Ovary (tissue), 9 donors: ENCODE data around the gene RAG1. TPM values are rescaled to one million over a fixed set of nuclear protein-coding genes. Genes with fewer than 3 reads are reported as not detected.

Experiments
- DNase-seq, 5 donors: peaks; one replicate each; pipeline ENCODE4 v3.0.0-alpha.2; 2019 to 2020
- H3K27ac ChIP-seq, 2 donors: fragments of 200-600 bp; one replicate each; pipeline versions ENCODE4 v1.5.1 to v1.8.0; 2019 to 2022
- H3K27me3 ChIP-seq: fragments of 200-600 bp; one replicate; pipeline ENCODE4 v1.8.0; 2022
- H3K36me3 ChIP-seq: fragments of 200-600 bp; sonication (generic); one replicate; pipeline ENCODE4 v1.5.1; 2019
- H3K4me1 ChIP-seq: one replicate; pipeline ENCODE4 v1.8.1; 2013; ENCODE audit warnings: mild to moderate bottlenecking, moderate library complexity; ENCODE audit not compliant: insufficient read depth
- H3K4me3 ChIP-seq: fragments of 200-600 bp; sonication (generic); one replicate; pipeline ENCODE4 v1.5.1; 2017
- H3K9me3 ChIP-seq, 2 donors: fragments of 200-600 bp in 1 of 2; sonication (generic) in 1 of 2; one replicate each; pipeline versions ENCODE4 v1.5.1 to v1.8.1; 2013 to 2019; ENCODE audit warnings: mild to moderate bottlenecking in 1 of 2, moderate library complexity in 1 of 2
- CTCF ChIP-seq, 3 donors: fragments of 450-650 bp in 2 of 3; fragments of 200-600 bp in 1 of 3; IDR thresholded peaks; one replicate each; pipeline versions ENCODE4 v1.5.1 to v1.8.0; 2016 to 2022; ENCODE audit warnings: antibody characterized with exemption in 3 of 3, mild to moderate bottlenecking in 1 of 3
- EP300 ChIP-seq: sonication (generic); formaldehyde crosslinking; IDR thresholded peaks from one replicate; pipeline ENCODE4 v1.6.1; 2017; ENCODE audit warnings: antibody characterized with exemption
- POLR2A ChIP-seq: fragments of 450-650 bp; IDR thresholded peaks from one replicate; pipeline ENCODE4 v1.6.1; 2017; ENCODE audit warnings: antibody characterized with exemption, mild to moderate bottlenecking, moderate library complexity
- WGBS, 3 donors: extraction: QIAGEN DNeasy Blood & Tissue Kit in 1 of 3; methylation state at CpG; one replicate each; pipeline versions ENCODE4 v1.1.5 to v1.1.7; 2013 to 2017; 5-methylcytosine and 5-hydroxymethylcytosine counted together
- intact Hi-C, 4 donors: fragments of 100-400 bp; cut with DNase I; formaldehyde crosslinking; loops; one replicate each; pipeline versions ENCODE4 v1.11.0 to v1.15.1; 2022 to 2023
- polyA plus RNA-seq, 2 donors: library from polyadenylated mRNA; stranded (reverse); fragments of 200-250 nt in 1 of 2; fragments of 350-450 nt in 1 of 2; fragmentation: Illumina TruSeq in 1 of 2; extraction: RNeasy Lipid Tissue Mini Kit (QIAGEN cat#74804) in 1 of 2; gene quantifications; one replicate each; pipeline ENCODE4 v1.2.3, GENCODE V29; 2013 to 2014
- total RNA-seq, 7 donors: library from RNA; depleted of rRNA in 2 of 7; stranded (reverse); fragments of >200 nt in 2 of 7; fragmentation: NEBNext Ultra II Directional in 3 of 7; extraction: Animal tissue kit (Norgen Biotek cat#: 25700) in 3 of 7; gene quantifications; one replicate each; pipeline versions ENCODE4 v1.1.0 to v1.2.4, GENCODE V29; 2016 to 2023
- donor health status: DM: no; HTN: no; CAD: no; lungs with moderate emphysema.
- donor health status: DM: no; HTN: no; CAD: no.
- donor health status: Bipolar disorder and iron deficiency.
- donor health status: DM: yes; HTN: yes; CAD: no.
- donor health status: DM: no; HTN: no; CAD: no.
- donor health status: DM: yes; HTN: yes; CAD: no.

The RAG1 gene
- total and polyA plus RNA-seq, 9 donors = 0.18 to 1.3 (median 0.40) TPM

- Histone ChIP-seq H3K27ac (no peak overlapping the region), H3K4me1 (peaks cover 3% of the 10 kb centered on the region), H3K27me3 (no peaks in the 10 kb centered on the region), H3K9me3 (no peaks in the 10 kb centered on the region), H3K36me3 (no peaks in the 10 kb centered on the region), H3K4me3 (peak overlapping the region; percentile 17)
- WGBS, 3 donors = 2 to 3% (median 2%) methylated on average over 15 of the region's 15 CpGs
- peak; percentile 34 to 54 (median 45) for DNase-seq
- TF ChIP-seq CTCF (IDR thresholded peaks at IDR 0.05) = peak in 2 of 3 donors; percentile 30 to 33
- TF ChIP-seq POLR2A = no peak
- no peak for TF ChIP-seq EP300
- intact Hi-C loops = loop anchor here (5.0 to 10.0 kb wide), 4 partner anchors 60 to 180 kb away; no protein-coding TSS in a partner anchor
Observed at GRCh38 chr11:36564376-36565030, 3.3 kb upstream of the RAG1 start.

- H3K9me3 ChIP-seq = no peaks in the 10 kb centered on the region
- H3K27me3 ChIP-seq = no peaks in the 10 kb centered on the region
- TF ChIP-seq CTCF (IDR thresholded peaks at IDR 0.05) (no peak), EP300 (no peak), POLR2A (no peak)
- no peak for DNase-seq
- H3K27ac ChIP-seq = no peak overlapping the region
- intact Hi-C loops = loop anchor here (10.0 kb wide), 3 partner anchors 60 to 180 kb away; no protein-coding TSS in a partner anchor
- WGBS, 3 donors = 47 to 61% (median 54%) methylated on average over 6 of the region's 6 CpGs
- no peak overlapping the region for H3K4me3 ChIP-seq
- H3K4me1 ChIP-seq = peaks cover 3% of the 10 kb centered on the region
- H3K36me3 ChIP-seq = no peaks in the 10 kb centered on the region
Observed at GRCh38 chr11:36565031-36565610, 2.7 kb upstream of the RAG1 start.

GRCh38 chr11:36566407-36567053, 1.3 kb upstream of the RAG1 start:
- no peaks in the 10 kb centered on the region for H3K36me3 ChIP-seq
- TF ChIP-seq CTCF (IDR thresholded peaks at IDR 0.05) (no peak), EP300 (no peak), POLR2A (no peak)
- H3K4me3 ChIP-seq = no peak overlapping the region
- H3K4me1 ChIP-seq = peaks cover 3% of the 10 kb centered on the region
- DNase-seq = no peak
- intact Hi-C loops = loop anchor here (10.0 kb wide), 3 partner anchors 58 to 178 kb away; no protein-coding TSS in a partner anchor
- H3K27ac ChIP-seq = no peak overlapping the region
- no peaks in the 10 kb centered on the region for H3K27me3 ChIP-seq
- 93 to 97% (median 97%) methylated on average over 4 of the region's 4 CpGs for WGBS, 3 donors
- no peaks in the 10 kb centered on the region for H3K9me3 ChIP-seq

- no peak overlapping the region for H3K4me3 ChIP-seq
- intact Hi-C loops = loop anchor here (10.0 kb wide), 3 partner anchors 56 to 176 kb away; no protein-coding TSS in a partner anchor
- WGBS, 3 donors = 82 to 85% (median 85%) methylated on average over 4 of the region's 4 CpGs
Observed at GRCh38 chr11:36569095-36569494, 1.3 kb downstream of the RAG1 start.

More at GRCh38 chr11:36569095-36569494, 1.3 kb downstream of the RAG1 start:
- TF ChIP-seq CTCF (IDR thresholded peaks at IDR 0.05) = no peak
- TF ChIP-seq EP300 = no peak
- no peak for TF ChIP-seq POLR2A
- H3K27ac ChIP-seq = no peak overlapping the region
- H3K9me3 ChIP-seq = no peaks in the 10 kb centered on the region
- no peaks in the 10 kb centered on the region for H3K27me3 ChIP-seq
- H3K4me1 ChIP-seq = peaks cover 3% of the 10 kb centered on the region
- DNase-seq = no peak
- no peaks in the 10 kb centered on the region for H3K36me3 ChIP-seq
